ENCODE measurements around the gene POFUT1. TPM values are rescaled to one million over a fixed set of nuclear protein-coding genes. Genes with fewer than 3 reads are reported as not detected.
"Not testable (repeated sequence)": the region's sequence is repeated elsewhere in the genome, so short reads cannot be mapped to it uniquely, and the experiment has no call there.

Gene POFUT1
- total and polyA plus RNA-seq, 7 donors = 7.8 to 22.9 (median 16.3) TPM

GRCh38 chr20:32190616-32191415, 16.9 kb upstream of the POFUT1 start:
- DNase-seq (no peak), ATAC-seq (peak in 1 of 4 donors; percentile 18)
- TF ChIP-seq CTCF (IDR thresholded peaks at IDR 0.05) = no peak
- Histone ChIP-seq H3K9me3 (no peaks in the 10 kb centered on the region), H3K4me3 (peak overlapping the region; percentile 75), H3K27ac (peak overlapping the region; percentile 6), H3K4me1 (peaks cover 33% of the 10 kb centered on the region), H3K36me3 (ENCODE audit: insufficient read depth in 1 of 2, low read depth in 1 of 2) (peaks cover 4 to 21% of the 10 kb centered on the region in 2 donors), H3K27me3 (ENCODE audit: insufficient read depth in 3 of 3, low read length in 2 of 3) (no peaks in the 10 kb centered on the region)
- intact Hi-C loops (cut with DNase I) = no loop called here
- WGBS, 3 donors = 32 to 42% (median 37%) methylated on average over 14 of the region's 14 CpGs

GRCh38 chr20:32191422-32191821, 16.3 kb upstream of the POFUT1 start:
- Histone ChIP-seq H3K27ac (peak overlapping the region; percentile 6), H3K27me3 (ENCODE audit: insufficient read depth in 3 of 3, low read length in 2 of 3) (no peaks in the 10 kb centered on the region), H3K36me3 (ENCODE audit: insufficient read depth in 1 of 2, low read depth in 1 of 2) (peaks cover 5 to 27% of the 10 kb centered on the region in 2 donors), H3K4me1 (peaks cover 35% of the 10 kb centered on the region), H3K4me3 (no peak overlapping the region), H3K9me3 (no peaks in the 10 kb centered on the region)
- no peak for TF ChIP-seq CTCF (IDR thresholded peaks at IDR 0.05)
- ATAC-seq (no peak), DNase-seq (no peak)
- intact Hi-C loops (cut with DNase I) = no loop called here
- WGBS, 3 donors = 65 to 70% (median 70%) methylated on average over 3 of the region's 3 CpGs

- peaks cover 35% of the 10 kb centered on the region for H3K4me1 ChIP-seq
- peaks cover 5 to 31% of the 10 kb centered on the region in 2 donors for H3K36me3 ChIP-seq (ENCODE audit: insufficient read depth in 1 of 2, low read depth in 1 of 2)
- no peak for DNase-seq
- no peak for ATAC-seq
- H3K9me3 ChIP-seq = no peaks in the 10 kb centered on the region
- H3K4me3 ChIP-seq = no peak overlapping the region
- no peak for TF ChIP-seq CTCF (IDR thresholded peaks at IDR 0.05)
- H3K27ac ChIP-seq = no peak overlapping the region
- intact Hi-C loops (cut with DNase I) = no loop called here
- H3K27me3 ChIP-seq (ENCODE audit: insufficient read depth in 3 of 3, low read length in 2 of 3) = no peaks in the 10 kb centered on the region
Observed at GRCh38 chr20:32191873-32192272, 15.8 kb upstream of the POFUT1 start.

GRCh38 chr20:32192698-32193097, 15.0 kb upstream of the POFUT1 start:
- TF ChIP-seq CTCF (IDR thresholded peaks at IDR 0.05) = no peak
- Histone ChIP-seq H3K27ac (no peak overlapping the region), H3K27me3 (ENCODE audit: insufficient read depth in 3 of 3, low read length in 2 of 3) (no peaks in the 10 kb centered on the region), H3K9me3 (no peaks in the 10 kb centered on the region), H3K4me1 (peaks cover 35% of the 10 kb centered on the region), H3K4me3 (no peak overlapping the region), H3K36me3 (ENCODE audit: insufficient read depth in 1 of 2, low read depth in 1 of 2) (peaks cover 11 to 39% of the 10 kb centered on the region in 2 donors)
- intact Hi-C loops (cut with DNase I) = no loop called here
- ATAC-seq = no peak
- DNase-seq = no peak
- 71 to 75% (median 73%) methylated on average over 3 of the region's 3 CpGs for WGBS, 3 donors

- not testable (repeated sequence) for H3K27ac ChIP-seq
Observed at GRCh38 chr20:32193336-32193735, 14.3 kb upstream of the POFUT1 start.

More at GRCh38 chr20:32193336-32193735, 14.3 kb upstream of the POFUT1 start:
- H3K27me3 ChIP-seq (ENCODE audit: insufficient read depth in 3 of 3, low read length in 2 of 3); H3K4me3 ChIP-seq; ATAC-seq; H3K9me3 ChIP-seq; DNase-seq; intact Hi-C loops (cut with DNase I): not testable (repeated sequence)
- peaks cover 11 to 46% of the 10 kb centered on the region in 2 donors for H3K36me3 ChIP-seq (ENCODE audit: insufficient read depth in 1 of 2, low read depth in 1 of 2)
- WGBS, 3 donors = 85 to 92% (median 91%) methylated on average over 5 of the region's 5 CpGs
- peaks cover 36% of the 10 kb centered on the region for H3K4me1 ChIP-seq

Data from psoas muscle (tissue), 8 donors.